Activated T-cell treated with anti-CD3 and anti-CD28 coated beads, Interleukin-2, amount 50 U/mL, for 4 hours (primary cell): Measurements from ENCODE around the gene SDS. TPM values are rescaled to one million over a fixed set of nuclear protein-coding genes. Genes with fewer than 3 reads are reported as not detected.

ENCODE experiments used
- ATAC-seq, 2 donors: fragments of 200-7000 bp; cut with Tn5 transposase; one replicate each; pipeline ENCODE4 v1.10.0; 2021
- DNase-seq: peaks from one replicate; pipeline ENCODE4 v3.0.0-alpha.2; 2020
- H3K27me3 Mint-ChIP-seq: one replicate; pipeline ENCODE4 v1.8.0; 2021; ENCODE audit warnings: low read depth, mixed read lengths
- H3K36me3 Mint-ChIP-seq: one replicate; pipeline ENCODE4 v1.8.0; 2022; ENCODE audit warnings: mixed read lengths; ENCODE audit not compliant: insufficient read depth
- H3K4me1 Mint-ChIP-seq: one replicate; pipeline ENCODE4 v1.8.0; 2021; ENCODE audit warnings: low read depth, mixed read lengths
- H3K4me3 Mint-ChIP-seq: one replicate; pipeline ENCODE4 v1.8.0; 2021; ENCODE audit warnings: mild to moderate bottlenecking, moderate library complexity, mixed read lengths
- H3K9me3 Mint-ChIP-seq: one replicate; pipeline ENCODE4 v1.8.0; 2021; ENCODE audit warnings: mixed read lengths
- total RNA-seq, 3 donors: library from RNA; stranded (reverse); gene quantifications; one replicate each; pipeline ENCODE4 v1.2.1, GENCODE V29; 2021

Gene SDS
- total RNA-seq, 3 donors from 2014 or later: 0.18 TPM; not detected in 2

- Mint-ChIP-seq H3K27me3 (no peaks in the 10 kb centered on the region), H3K4me3 (no peak overlapping the region), H3K36me3 (peaks cover 17% of the 10 kb centered on the region), H3K9me3 (no peaks in the 10 kb centered on the region), H3K4me1 (no peaks in the 10 kb centered on the region)
- DNase-seq (no peak), ATAC-seq (no peak)
These were observed 16.7 kb downstream of the SDS start for GRCh38 chr12:113386866-113387566.

- ATAC-seq: no peak
- H3K4me3 Mint-ChIP-seq: no peak overlapping the region
- peaks cover 18% of the 10 kb centered on the region for H3K36me3 Mint-ChIP-seq
- H3K27me3 Mint-ChIP-seq: no peaks in the 10 kb centered on the region
- DNase-seq: no peak
- no peaks in the 10 kb centered on the region for H3K4me1 Mint-ChIP-seq
- no peaks in the 10 kb centered on the region for H3K9me3 Mint-ChIP-seq
These were observed 18.3 kb downstream of the SDS start for GRCh38 chr12:113385282-113385882.

- Mint-ChIP-seq H3K27me3 (no peaks in the 10 kb centered on the region), H3K36me3 (peaks cover 18% of the 10 kb centered on the region), H3K9me3 (no peaks in the 10 kb centered on the region), H3K4me1 (no peaks in the 10 kb centered on the region), H3K4me3 (no peak overlapping the region)
- ATAC-seq: no peak
- no peak for DNase-seq
These were observed 18.9 kb downstream of the SDS start for GRCh38 chr12:113384778-113385177.

- peaks cover 17% of the 10 kb centered on the region for H3K36me3 Mint-ChIP-seq
- no peaks in the 10 kb centered on the region for H3K4me1 Mint-ChIP-seq
- no peaks in the 10 kb centered on the region for H3K27me3 Mint-ChIP-seq
- no peak for ATAC-seq
- no peaks in the 10 kb centered on the region for H3K9me3 Mint-ChIP-seq
- no peak overlapping the region for H3K4me3 Mint-ChIP-seq
- no peak for DNase-seq
These were observed 21.5 kb downstream of the SDS start for GRCh38 chr12:113382206-113382605.

- H3K4me3 Mint-ChIP-seq: no peak overlapping the region
- peaks cover 17% of the 10 kb centered on the region for H3K36me3 Mint-ChIP-seq
- no peak for DNase-seq
- H3K27me3 Mint-ChIP-seq: no peaks in the 10 kb centered on the region
- ATAC-seq: no peak
- no peaks in the 10 kb centered on the region for H3K4me1 Mint-ChIP-seq
- no peaks in the 10 kb centered on the region for H3K9me3 Mint-ChIP-seq
These were observed 22.5 kb downstream of the SDS start for GRCh38 chr12:113381220-113381619.

GRCh38 chr12:113378291-113378690 is 25.4 kb downstream of the SDS start:
- DNase-seq (no peak), ATAC-seq (no peak)
- Mint-ChIP-seq H3K4me3 (no peak overlapping the region), H3K9me3 (no peaks in the 10 kb centered on the region), H3K27me3 (no peaks in the 10 kb centered on the region), H3K36me3 (peaks cover 17% of the 10 kb centered on the region), H3K4me1 (peaks cover 2% of the 10 kb centered on the region)

GRCh38 chr12:113374823-113375428 is 28.8 kb downstream of the SDS start:
- DNase-seq: no peak
- peaks cover 25% of the 10 kb centered on the region for H3K36me3 Mint-ChIP-seq
- H3K4me1 Mint-ChIP-seq: peaks cover 2% of the 10 kb centered on the region
- no peak for ATAC-seq
- H3K9me3 Mint-ChIP-seq: no peaks in the 10 kb centered on the region
- H3K27me3 Mint-ChIP-seq: no peaks in the 10 kb centered on the region
- H3K4me3 Mint-ChIP-seq: no peak overlapping the region

- ATAC-seq: no peak
- Mint-ChIP-seq H3K4me3 (no peak overlapping the region), H3K4me1 (peaks cover 2% of the 10 kb centered on the region)
These were observed 29.7 kb downstream of the SDS start for GRCh38 chr12:113373969-113374368.

GRCh38 chr12:113373440-113373839 is 30.2 kb downstream of the SDS start:
- Mint-ChIP-seq H3K27me3 (no peaks in the 10 kb centered on the region), H3K4me1 (peaks cover 2% of the 10 kb centered on the region), H3K4me3 (no peak overlapping the region), H3K9me3 (no peaks in the 10 kb centered on the region), H3K36me3 (peaks cover 27% of the 10 kb centered on the region)
- DNase-seq (no peak), ATAC-seq (no peak)

More at GRCh38 chr12:113373969-113374368, 29.7 kb downstream of the SDS start:
- DNase-seq: no peak
- H3K27me3 Mint-ChIP-seq: no peaks in the 10 kb centered on the region
- no peaks in the 10 kb centered on the region for H3K9me3 Mint-ChIP-seq
- peaks cover 25% of the 10 kb centered on the region for H3K36me3 Mint-ChIP-seq

GRCh38 chr12:113372371-113372770 is 31.3 kb downstream of the SDS start:
- Mint-ChIP-seq H3K4me1 (peaks cover 2% of the 10 kb centered on the region), H3K36me3 (peaks cover 26% of the 10 kb centered on the region), H3K9me3 (no peaks in the 10 kb centered on the region), H3K27me3 (no peaks in the 10 kb centered on the region), H3K4me3 (no peak overlapping the region)
- DNase-seq (no peak), ATAC-seq (no peak)

- Mint-ChIP-seq H3K4me1 (peaks cover 2% of the 10 kb centered on the region), H3K36me3 (peaks cover 26% of the 10 kb centered on the region), H3K27me3 (no peaks in the 10 kb centered on the region), H3K4me3 (no peak overlapping the region), H3K9me3 (no peaks in the 10 kb centered on the region)
- DNase-seq: no peak
- ATAC-seq: no peak
These were observed 31.9 kb downstream of the SDS start for GRCh38 chr12:113371808-113372207.

GRCh38 chr12:113370923-113371682 is 32.6 kb downstream of the SDS start:
- Mint-ChIP-seq H3K36me3 (peaks cover 28% of the 10 kb centered on the region), H3K9me3 (no peaks in the 10 kb centered on the region), H3K27me3 (no peaks in the 10 kb centered on the region), H3K4me1 (peaks cover 2% of the 10 kb centered on the region), H3K4me3 (no peak overlapping the region)
- no peak for DNase-seq
- no peak for ATAC-seq

GRCh38 chr12:113369391-113369985 is 34.2 kb downstream of the SDS start:
- Mint-ChIP-seq H3K36me3 (peaks cover 27% of the 10 kb centered on the region), H3K9me3 (no peaks in the 10 kb centered on the region), H3K4me3 (no peak overlapping the region), H3K27me3 (no peaks in the 10 kb centered on the region), H3K4me1 (peaks cover 2% of the 10 kb centered on the region)
- ATAC-seq: no peak
- DNase-seq: no peak

GRCh38 chr12:113368331-113368730 is 35.4 kb downstream of the SDS start:
- H3K36me3 Mint-ChIP-seq: peaks cover 22% of the 10 kb centered on the region
- no peaks in the 10 kb centered on the region for H3K9me3 Mint-ChIP-seq
- DNase-seq (no peak), ATAC-seq (no peak)
- no peaks in the 10 kb centered on the region for H3K4me1 Mint-ChIP-seq
- no peaks in the 10 kb centered on the region for H3K27me3 Mint-ChIP-seq
- no peak overlapping the region for H3K4me3 Mint-ChIP-seq
